Vagina (tissue), 2 donors: ENCODE data around the gene LMTK3. TPM values are rescaled to one million over a fixed set of nuclear protein-coding genes. Genes with fewer than 3 reads are reported as not detected.
A peak's percentile ranks its signal among the peaks of the same experiment; 100 is the strongest.
"Not testable (repeated sequence)": the region's sequence is repeated elsewhere in the genome, so short reads cannot be mapped to it uniquely, and the experiment has no call there.

Experiments
- DNase-seq, 2 donors: peaks; one replicate each; pipeline ENCODE4 v3.0.0-alpha.2; 2017; ENCODE audit errors: extremely low spot score in 2 of 2
- H3K27ac ChIP-seq: fragments of 200-600 bp; sonication (generic); one replicate; pipeline ENCODE4 v1.5.1; 2019
- H3K27me3 ChIP-seq: fragments of 200-600 bp; sonication (generic); one replicate; pipeline ENCODE4 v1.5.1; 2019
- H3K36me3 ChIP-seq, 2 donors: fragments of 200-600 bp; sonication (generic); one replicate each; pipeline ENCODE4 v1.5.1; 2017 to 2019
- H3K4me1 ChIP-seq: fragments of 200-600 bp; sonication (generic); one replicate; pipeline ENCODE4 v1.5.1; 2019
- H3K4me3 ChIP-seq, 2 donors: fragments of 200-600 bp; sonication (generic); 1 replicate in 1 of 2; 2 replicates in 1 of 2; pipeline ENCODE4 v1.5.1; 2016 to 2019
- H3K9me3 ChIP-seq: fragments of 200-600 bp; sonication (generic); one replicate; pipeline ENCODE4 v1.5.1; 2019
- CTCF ChIP-seq, 3 experiments: fragments of 450-650 bp in 2 of 3; fragments of 200-600 bp in 1 of 3; sonication (generic) in 1 of 3; IDR thresholded peaks; one replicate each; pipeline ENCODE4 v1.5.1; 2017 to 2019; ENCODE audit warnings: antibody characterized with exemption in 3 of 3, mild to moderate bottlenecking in 2 of 3, moderate library complexity in 2 of 3
- POLR2A ChIP-seq, 2 donors: fragments of 450-650 bp; IDR thresholded peaks; one replicate each; pipeline ENCODE4 v1.6.1; 2017; ENCODE audit warnings: antibody characterized with exemption in 2 of 2, mild to moderate bottlenecking in 2 of 2, moderate library complexity in 2 of 2
- POLR2AphosphoS5 ChIP-seq, 2 donors: sonication (generic); formaldehyde crosslinking; IDR thresholded peaks; one replicate each; pipeline ENCODE4 v1.9.0; 2017; ENCODE audit warnings: antibody characterized with exemption in 2 of 2, mild to moderate bottlenecking in 2 of 2, low read depth in 1 of 2; ENCODE audit not compliant: insufficient read depth in 1 of 2
- intact Hi-C: fragments of 100-400 bp; cut with DNase I; formaldehyde crosslinking; loops from one replicate; pipeline ENCODE4 v1.15.1; 2023
- total RNA-seq: library from RNA; depleted of rRNA; stranded (reverse); fragments of >200 nt; gene quantifications from one replicate; pipeline ENCODE4 v1.2.3, GENCODE V29; 2016

The LMTK3 gene
- total RNA-seq, 1 donor from 2014 or later = 1.7 TPM

GRCh38 chr19:48489608-48490216 lies 21.9 kb downstream of the LMTK3 start:
- no peaks in the 10 kb centered on the region for H3K9me3 ChIP-seq
- no peak for TF ChIP-seq POLR2A (IDR thresholded peaks at IDR 0.05)
- TF ChIP-seq CTCF (IDR thresholded peaks at IDR 0.05) = peak; percentile 82 to 92 (median 84)
- H3K4me1 ChIP-seq = peaks cover 50% of the 10 kb centered on the region
- DNase-seq = no peak
- intact Hi-C loops = loop anchor here (5.0 kb wide), 1 partner anchor 98 kb away; no protein-coding TSS in a partner anchor
- no peak overlapping the region for H3K4me3 ChIP-seq
- H3K27ac ChIP-seq = no peak overlapping the region
- H3K27me3 ChIP-seq = no peaks in the 10 kb centered on the region
- H3K36me3 ChIP-seq = no peaks in the 10 kb centered on the region

DNA sequence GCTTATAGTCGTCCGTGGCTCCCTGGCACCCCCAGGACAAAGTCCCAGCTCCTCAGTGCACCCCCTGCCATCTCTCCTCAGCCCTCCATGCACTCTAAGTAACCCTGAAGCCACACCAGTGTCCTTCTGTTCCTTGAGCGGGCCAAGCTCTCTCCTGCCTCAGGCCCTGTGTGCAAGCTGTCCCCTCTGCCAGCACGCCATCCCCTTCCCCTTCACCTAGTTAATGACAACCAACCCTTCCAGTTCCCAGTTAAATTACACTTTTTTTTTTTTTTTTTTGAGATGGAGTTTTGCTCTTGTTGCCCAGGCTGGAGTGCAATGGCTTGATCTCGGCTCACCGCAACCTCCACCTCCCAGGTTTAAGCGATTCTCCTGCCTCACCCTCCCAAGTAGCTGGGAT lies 23.2 kb downstream of the LMTK3 start:
- H3K27ac ChIP-seq, H3K4me3 ChIP-seq, H3K9me3 ChIP-seq, DNase-seq, H3K27me3 ChIP-seq, H3K36me3 ChIP-seq, intact Hi-C loops: not testable (repeated sequence)
- peaks cover 41% of the 10 kb centered on the region for H3K4me1 ChIP-seq

DNA sequence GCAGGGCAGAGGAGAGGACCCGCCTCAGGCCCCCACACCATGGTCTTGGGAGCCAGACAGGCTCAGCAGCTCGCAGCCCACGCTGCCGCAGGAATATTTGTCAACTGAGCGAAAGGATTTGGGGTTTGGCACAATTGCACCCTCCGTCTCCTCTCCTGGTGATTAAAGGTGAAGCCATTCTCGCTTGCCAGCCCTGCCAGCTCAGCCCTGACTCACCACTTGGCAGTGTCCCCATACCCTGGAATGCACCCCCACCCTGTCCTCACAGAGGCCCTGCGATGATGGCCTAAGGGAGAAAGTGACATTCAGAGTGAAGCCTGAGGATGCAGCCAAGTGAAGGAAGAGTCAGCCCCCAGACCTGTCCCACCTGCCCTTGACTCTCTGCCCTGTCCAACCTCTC lies 23.7 kb downstream of the LMTK3 start:
- no peak overlapping the region for H3K4me3 ChIP-seq
- DNase-seq = no peak
- intact Hi-C loops = no loop called here

DNA sequence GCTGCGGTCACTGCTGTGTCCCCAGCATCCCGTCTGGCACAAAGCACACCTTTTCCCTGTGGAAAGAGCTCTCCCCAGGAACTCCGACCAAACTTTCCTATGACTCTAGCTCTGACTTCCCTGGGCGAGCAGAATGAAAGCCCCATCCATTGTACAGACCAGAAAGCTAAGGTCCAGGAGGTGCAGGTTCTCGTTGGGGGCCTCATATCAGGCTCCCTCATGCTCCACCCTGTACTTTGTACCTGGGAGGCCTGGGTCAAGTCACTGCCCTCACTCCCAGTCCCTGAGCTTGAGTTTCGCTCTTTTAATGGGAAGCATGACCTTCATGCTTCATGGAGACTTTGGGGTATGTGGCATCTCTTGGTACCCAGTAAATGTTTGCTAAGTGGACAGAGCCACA lies 24.1 kb downstream of the LMTK3 start:
- intact Hi-C loops = no loop called here
- H3K4me3 ChIP-seq = no peak overlapping the region
- H3K4me1 ChIP-seq = peaks cover 36% of the 10 kb centered on the region
- no peaks in the 10 kb centered on the region for H3K9me3 ChIP-seq
- DNase-seq = no peak
- no peak for TF ChIP-seq POLR2A (IDR thresholded peaks at IDR 0.05)
- TF ChIP-seq POLR2AphosphoS5 (IDR thresholded peaks at IDR 0.05; ENCODE audit: insufficient read depth in 1 of 2, low read depth in 1 of 2) = no peak
- no peak for TF ChIP-seq CTCF (IDR thresholded peaks at IDR 0.05)
- H3K27me3 ChIP-seq = no peaks in the 10 kb centered on the region
- H3K27ac ChIP-seq = peak overlapping the region; percentile 31
- H3K36me3 ChIP-seq = no peaks in the 10 kb centered on the region

More for the DNA sequence above, 23.7 kb downstream of the LMTK3 start:
- H3K4me1 ChIP-seq = peaks cover 40% of the 10 kb centered on the region
- H3K36me3 ChIP-seq = no peaks in the 10 kb centered on the region
- H3K27ac ChIP-seq = peak overlapping the region; percentile 31
- H3K9me3 ChIP-seq = no peaks in the 10 kb centered on the region
- no peaks in the 10 kb centered on the region for H3K27me3 ChIP-seq
- no peak for TF ChIP-seq POLR2A (IDR thresholded peaks at IDR 0.05)

GRCh38 chr19:48486706-48487105 lies 24.9 kb downstream of the LMTK3 start:
- H3K27me3 ChIP-seq, H3K4me3 ChIP-seq, H3K36me3 ChIP-seq, intact Hi-C loops, H3K27ac ChIP-seq, H3K9me3 ChIP-seq, DNase-seq: not testable (repeated sequence)
- peaks cover 36% of the 10 kb centered on the region for H3K4me1 ChIP-seq

DNA sequence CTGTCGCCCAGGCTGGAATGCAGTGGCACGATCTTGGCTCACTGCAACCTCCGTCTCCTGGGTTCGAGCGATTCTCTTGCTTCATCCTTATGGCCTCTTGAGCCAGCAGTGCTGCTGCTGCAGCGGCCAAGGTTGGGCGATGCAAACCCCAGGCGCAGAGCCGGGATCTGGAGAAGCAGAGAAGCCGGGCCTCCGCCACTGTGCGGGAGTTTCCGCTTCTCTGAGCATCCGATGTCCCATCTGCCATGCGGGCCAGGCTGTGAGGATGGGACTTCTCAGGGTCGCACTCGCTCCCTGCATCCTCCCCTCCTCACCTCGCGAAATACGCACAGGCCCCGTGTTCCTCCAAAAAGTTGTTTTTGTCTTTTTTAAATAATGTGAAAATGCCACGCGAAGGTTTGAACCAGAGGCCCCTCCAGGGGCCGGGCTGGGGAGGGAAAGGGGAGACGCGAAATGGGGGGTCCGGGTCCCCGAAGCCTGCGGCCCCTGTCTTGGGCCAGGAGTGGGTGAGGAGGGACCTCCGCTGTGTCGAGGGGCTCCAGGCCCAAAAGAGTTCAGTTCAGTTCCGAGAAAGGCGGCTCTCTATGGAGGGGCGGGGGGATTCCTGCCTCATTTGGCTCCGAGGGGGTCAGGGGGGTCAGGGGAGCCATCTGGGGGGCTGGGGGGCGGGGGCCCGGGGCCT lies 26.6 kb downstream of the LMTK3 start:
- peaks cover 30% of the 10 kb centered on the region for H3K4me1 ChIP-seq
- intact Hi-C loops = no loop called here
- TF ChIP-seq POLR2AphosphoS5 (IDR thresholded peaks at IDR 0.05; ENCODE audit: insufficient read depth in 1 of 2, low read depth in 1 of 2) (no peak), POLR2A (IDR thresholded peaks at IDR 0.05) (no peak), CTCF (IDR thresholded peaks at IDR 0.05) (no peak)

More for the DNA sequence above, 26.6 kb downstream of the LMTK3 start:
- Histone ChIP-seq H3K9me3 (no peaks in the 10 kb centered on the region), H3K36me3 (no peaks in the 10 kb centered on the region), H3K4me3 (no peak overlapping the region), H3K27ac (no peak overlapping the region), H3K27me3 (no peaks in the 10 kb centered on the region)
- no peak for DNase-seq
